ENCODE measurements around the gene NSG2. TPM values are rescaled to one million over a fixed set of nuclear protein-coding genes. Genes with fewer than 3 reads are reported as not detected.

Gene NSG2
- total RNA-seq, 1 donor, result not detected

- H4K20me1 ChIP-seq (ENCODE audit: insufficient read depth, low read length), result no peaks in the 10 kb centered on the region
- no peaks in the 10 kb centered on the region for H3K4me1 ChIP-seq (ENCODE audit: insufficient read depth, low read length)
- no peaks in the 10 kb centered on the region for H3K27me3 ChIP-seq (ENCODE audit: insufficient read depth, low read length)
- no peak overlapping the region for H2AFZ ChIP-seq (ENCODE audit: low read length)
- DNase-seq (ENCODE audit: insufficient read length, low spot score, missing footprints), result no peak
- no peak overlapping the region for H3K4me2 ChIP-seq (ENCODE audit: insufficient read depth, low read length)
- H3K4me3 ChIP-seq (ENCODE audit: insufficient read depth, low read length), result no peak overlapping the region
- H3K36me3 ChIP-seq (ENCODE audit: insufficient read depth, low read length), result no peaks in the 10 kb centered on the region
- H3K79me2 ChIP-seq (ENCODE audit: insufficient read depth, low read length), result no peaks in the 10 kb centered on the region
- TF ChIP-seq CTCF (IDR thresholded peaks at IDR 0.05; ENCODE audit: extremely low read depth, low read depth, low read length), result no peak
- no peak overlapping the region for H3K27ac ChIP-seq (ENCODE audit: low read depth, low read length)
- no peaks in the 10 kb centered on the region for H3K9me3 ChIP-seq (ENCODE audit: low read depth, low read length)
Observed at GRCh38 chr5:174149426-174149825, 103.9 kb downstream of the NSG2 start.

- no peak overlapping the region for H3K4me2 ChIP-seq (ENCODE audit: insufficient read depth, low read length)
- no peaks in the 10 kb centered on the region for H3K27me3 ChIP-seq (ENCODE audit: insufficient read depth, low read length)
- H3K9me3 ChIP-seq (ENCODE audit: low read depth, low read length), result no peaks in the 10 kb centered on the region
- no peaks in the 10 kb centered on the region for H3K79me2 ChIP-seq (ENCODE audit: insufficient read depth, low read length)
- TF ChIP-seq CTCF (IDR thresholded peaks at IDR 0.05; ENCODE audit: extremely low read depth, low read depth, low read length), result no peak
- no peaks in the 10 kb centered on the region for H4K20me1 ChIP-seq (ENCODE audit: insufficient read depth, low read length)
- no peak overlapping the region for H2AFZ ChIP-seq (ENCODE audit: low read length)
- no peaks in the 10 kb centered on the region for H3K4me1 ChIP-seq (ENCODE audit: insufficient read depth, low read length)
- DNase-seq (ENCODE audit: insufficient read length, low spot score, missing footprints), result no peak
- H3K27ac ChIP-seq (ENCODE audit: low read depth, low read length), result no peak overlapping the region
- no peaks in the 10 kb centered on the region for H3K36me3 ChIP-seq (ENCODE audit: insufficient read depth, low read length)
- no peak overlapping the region for H3K4me3 ChIP-seq (ENCODE audit: insufficient read depth, low read length)
Observed at GRCh38 chr5:174149989-174150388, 104.5 kb downstream of the NSG2 start.

GRCh38 chr5:174151599-174152181 is 106.2 kb downstream of the NSG2 start:
- no peaks in the 10 kb centered on the region for H3K27me3 ChIP-seq (ENCODE audit: insufficient read depth, low read length)
- H3K27ac ChIP-seq (ENCODE audit: low read depth, low read length), result no peak overlapping the region
- no peak overlapping the region for H3K4me3 ChIP-seq (ENCODE audit: insufficient read depth, low read length)
- H3K4me2 ChIP-seq (ENCODE audit: insufficient read depth, low read length), result no peak overlapping the region
- H3K79me2 ChIP-seq (ENCODE audit: insufficient read depth, low read length), result no peaks in the 10 kb centered on the region
- H3K36me3 ChIP-seq (ENCODE audit: insufficient read depth, low read length), result no peaks in the 10 kb centered on the region
- H2AFZ ChIP-seq (ENCODE audit: low read length), result no peak overlapping the region
- DNase-seq (ENCODE audit: insufficient read length, low spot score, missing footprints), result no peak
- H3K9me3 ChIP-seq (ENCODE audit: low read depth, low read length), result no peaks in the 10 kb centered on the region
- no peak for TF ChIP-seq CTCF (IDR thresholded peaks at IDR 0.05; ENCODE audit: extremely low read depth, low read depth, low read length)
- H3K4me1 ChIP-seq (ENCODE audit: insufficient read depth, low read length), result no peaks in the 10 kb centered on the region
- no peaks in the 10 kb centered on the region for H4K20me1 ChIP-seq (ENCODE audit: insufficient read depth, low read length)

DNA sequence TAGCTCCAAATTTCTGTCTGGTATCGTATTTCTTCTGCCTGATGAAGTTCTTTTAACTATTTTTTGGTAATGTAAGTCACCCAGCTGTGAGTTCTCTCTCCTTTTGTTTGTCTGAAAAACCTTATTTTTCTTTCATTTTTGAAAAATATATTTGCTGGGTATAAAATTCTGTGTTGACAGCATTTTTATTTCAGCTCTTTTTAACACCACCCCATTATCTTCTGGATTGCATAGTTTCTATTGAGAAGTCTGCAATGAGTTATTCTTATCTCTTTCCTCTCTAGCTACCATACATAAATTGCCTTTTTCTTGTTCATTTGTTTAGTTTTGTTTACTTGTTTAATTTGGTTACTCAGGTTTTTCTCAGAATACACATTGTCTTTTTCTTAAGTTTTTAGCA is 109.1 kb downstream of the NSG2 start:
- Histone ChIP-seq H2AFZ (ENCODE audit: low read length) (no peak overlapping the region), H3K9me3 (ENCODE audit: low read depth, low read length) (no peaks in the 10 kb centered on the region), H4K20me1 (ENCODE audit: insufficient read depth, low read length) (no peaks in the 10 kb centered on the region), H3K36me3 (ENCODE audit: insufficient read depth, low read length) (no peaks in the 10 kb centered on the region), H3K27me3 (ENCODE audit: insufficient read depth, low read length) (no peaks in the 10 kb centered on the region), H3K4me2 (ENCODE audit: insufficient read depth, low read length) (no peak overlapping the region), H3K4me3 (ENCODE audit: insufficient read depth, low read length) (no peak overlapping the region), H3K4me1 (ENCODE audit: insufficient read depth, low read length) (no peaks in the 10 kb centered on the region), H3K27ac (ENCODE audit: low read depth, low read length) (no peak overlapping the region), H3K79me2 (ENCODE audit: insufficient read depth, low read length) (no peaks in the 10 kb centered on the region)
- DNase-seq (ENCODE audit: insufficient read length, low spot score, missing footprints), result no peak
- TF ChIP-seq CTCF (IDR thresholded peaks at IDR 0.05; ENCODE audit: extremely low read depth, low read depth, low read length), result no peak

Data from osteoblast (primary cell).